H1 (cell line): ENCODE data around the gene ENO2. TPM values are rescaled to one million over a fixed set of nuclear protein-coding genes. Genes with fewer than 3 reads are reported as not detected.

Source experiments
- ASH2L ChIP-seq: fragments of 200-600, 300-600 bp; sonication (generic); IDR thresholded peaks from one replicate; pipeline ENCODE4 v1.7.1; 2017; ENCODE audit warnings: low read length
- ATF3 ChIP-seq: IDR thresholded peaks from 2 replicates; pipeline ENCODE4 v1.6.1; 2011; ENCODE audit warnings: low read depth, mild to moderate bottlenecking, low read length; ENCODE audit not compliant: insufficient read depth
- BACH1 ChIP-seq: IDR thresholded peaks from 2 replicates; pipeline ENCODE4 v1.6.1; 2012; ENCODE audit warnings: low read length, improper control_type of control experiment
- BCL11A ChIP-seq, 2 experiments: IDR thresholded peaks; one replicate each; pipeline ENCODE4 v1.6.1; 2011; ENCODE audit warnings: low read depth in 2 of 2, low read length in 2 of 2, mild to moderate bottlenecking in 2 of 2
- CEBPB ChIP-seq: IDR thresholded peaks from 2 replicates; pipeline ENCODE4 v1.6.1; 2012; ENCODE audit warnings: low read depth, low read length
- E2F6 ChIP-seq: IDR thresholded peaks from 2 replicates; pipeline ENCODE4 v1.6.1; 2012; ENCODE audit warnings: inconsistent platforms
- FOSL1 ChIP-seq: IDR thresholded peaks from 2 replicates; pipeline ENCODE4 v1.6.1; 2011; ENCODE audit warnings: mild to moderate bottlenecking, low read depth, low read length, moderate library complexity; ENCODE audit not compliant: insufficient read depth
- GTF2F1 ChIP-seq: IDR thresholded peaks from 2 replicates; pipeline ENCODE4 v1.6.1; 2012; ENCODE audit warnings: low read depth, low read length, improper control_type of control experiment, borderline replicate concordance
- KDM1A ChIP-seq: fragments of 200-600, 300-600 bp; sonication (generic); IDR thresholded peaks from 2 replicates; pipeline ENCODE4 v1.7.1; 2016; ENCODE audit warnings: mild to moderate bottlenecking, low read length, borderline replicate concordance
- NANOG ChIP-seq: IDR thresholded peaks from 2 replicates; pipeline ENCODE4 v1.6.1; 2011; ENCODE audit warnings: low read length, low read depth, mild to moderate bottlenecking, inconsistent platforms; ENCODE audit not compliant: insufficient read depth, poor library complexity, severe bottlenecking
- NRF1 ChIP-seq: IDR thresholded peaks from 2 replicates; pipeline ENCODE4 v1.6.1; 2011; ENCODE audit warnings: mild to moderate bottlenecking, low read depth, low read length, improper control_type of control experiment
- PHF8 ChIP-seq: fragments of 200-600 bp; sonication (generic); conservative IDR thresholded peaks from 2 replicates; pipeline ENCODE4 v1.7.1; 2012; ENCODE audit warnings: low read depth, mild to moderate bottlenecking, inconsistent platforms, low read length, moderate library complexity
- POLR2A ChIP-seq, 2 experiments: IDR thresholded peaks; 1 replicate in 1 of 2; 2 replicates in 1 of 2; pipeline ENCODE4 v1.6.1; 2011; ENCODE audit warnings: low read depth in 2 of 2, low read length in 2 of 2, mild to moderate bottlenecking in 2 of 2; ENCODE audit errors: control extremely low read depth in 1 of 2
- RNF2 ChIP-seq: fragments of 200-900, 300-1000 bp; sonication (generic); IDR thresholded peaks from 2 replicates; pipeline ENCODE4 v1.7.1; 2016; ENCODE audit warnings: borderline replicate concordance, low read depth, mild to moderate bottlenecking, antibody characterized with exemption, low read length; ENCODE audit not compliant: poor library complexity, severe bottlenecking; ENCODE audit errors: missing control alignments
- SIN3A ChIP-seq, 2 experiments: IDR thresholded peaks in 1 of 2; conservative IDR thresholded peaks in 1 of 2; 2 replicates each; pipeline ENCODE4 v1.6.1; 2011 to 2012; ENCODE audit warnings: low read length in 2 of 2, improper control_type of control experiment in 1 of 2, low read depth in 1 of 2, mild to moderate bottlenecking in 1 of 2
- SUZ12 ChIP-seq: fragments of 200-600 bp; sonication (generic); IDR thresholded peaks from 2 replicates; pipeline ENCODE4 v1.6.1; 2012; ENCODE audit warnings: mild to moderate bottlenecking, inconsistent platforms, low read length, moderate library complexity, mixed read lengths
- TAF1 ChIP-seq: IDR thresholded peaks from 2 replicates; pipeline ENCODE4 v1.6.1; 2011; ENCODE audit warnings: mild to moderate bottlenecking, low read depth, low read length
- TEAD4 ChIP-seq: IDR thresholded peaks from 2 replicates; pipeline ENCODE4 v1.6.1; 2012; ENCODE audit warnings: low read depth, low read length, inconsistent platforms, mixed read lengths
- USF2 ChIP-seq: IDR thresholded peaks from 2 replicates; pipeline ENCODE4 v1.6.1; 2011; ENCODE audit warnings: low read length, improper control_type of control experiment
- polyA plus RNA-seq, 7 experiments: library from polyadenylated mRNA; depleted of rRNA in 3 of 7; stranded (reverse) in 5 of 7; unstranded in 2 of 7; fragments of >200 nt in 5 of 7; fragments of 200-250 nt in 2 of 7; gene quantifications; 1 replicate in 5 of 7; 2 replicates in 1 of 7; 4 replicates in 1 of 7; pipeline versions ENCODE4 v1.2.1 to v1.2.3, GENCODE V29; 2011 to 2013; ENCODE audit warnings: missing spikeins in 2 of 7, mixed read lengths in 2 of 7
- total RNA-seq: library from RNA; stranded (reverse); fragmentation: NEBNext Ultra II Directional; extraction: Animal tissue kit (Norgen Biotek cat#: 25700); gene quantifications from 2 replicates; pipeline ENCODE4 v1.2.1, GENCODE V29; 2021

The ENO2 gene
- total and polyA plus RNA-seq, 2 of the 8 experiments (the other 6 are each of a cell fraction or from before 2014, with no cell fraction given): 92.4 to 102 TPM

GRCh38 chr12:6963016-6963731, 48.8 kb downstream of the ENO2 start (continued):
- TF ChIP-seq PHF8 (peak; percentile 51; the same call in 1 of the 2 replicates), NANOG (no peak), KDM1A (no peak), ASH2L (no peak), SIN3A (conservative IDR thresholded peaks at IDR 0.05 in 1 of 2, IDR thresholded peaks at IDR 0.05 in 1 of 2; ENCODE audit: low read depth in 1 of 2, low read length in 2 of 2) (peak; percentile 58 to 76; a peak in 2 of 4 replicates), TEAD4 (no peak), TAF1 (peak; percentile 68; the same call in 1 of the 2 replicates), POLR2A (IDR thresholded peaks at IDR 0.05; ENCODE audit: control extremely low read depth in 1 of 2, low read depth in 2 of 2, low read length in 2 of 2) (peak in 1 of 2 experiments; percentile 57; a peak in 1 of 3 replicates), RNF2 (no peak), SUZ12 (no peak), GTF2F1 (no peak), BACH1 (no peak), ATF3 (no peak), NRF1 (no peak), BCL11A (IDR thresholded peaks at IDR 0.05; ENCODE audit: low read depth in 2 of 2, low read length in 2 of 2) (no peak), CEBPB (no peak), USF2 (no peak), FOSL1 (no peak), E2F6 (0 out of 2 replicates have a peak, but pooled peaks have one; percentile 30)
